Stimulated activated naive CD4-positive, alpha-beta T cell treated with Interleukin-2 at 50 U/mL for 16 hours (primary cell): Measurements from ENCODE around the gene BAIAP2L2.
"Not testable (repeated sequence)": the region's sequence is repeated elsewhere in the genome, so short reads cannot be mapped to it uniquely, and the experiment has no call there.

Experiments
- DNase-seq: peaks from one replicate; lab custom pipeline; 2025; lab: John Stamatoyannopoulos, UW

The BAIAP2L2 gene

GRCh38 chr22:38110008-38110862 lies at the start of gene BAIAP2L2:
TSS of gene BAIAP2L2 (minus strand) at chr22:38110684. CDS start at chr22:38110525, 159 bp downstream.
- no peak for DNase-seq

GRCh38 chr22:38155703-38156102 lies 45.2 kb upstream of the BAIAP2L2 start:
- DNase-seq, result no peak

- DNase-seq, result not testable (repeated sequence)
These were observed 44.1 kb upstream of the BAIAP2L2 start for GRCh38 chr22:38154563-38154915.

- no peak for DNase-seq
These were observed 43.5 kb upstream of the BAIAP2L2 start for GRCh38 chr22:38153821-38154562.

GRCh38 chr22:38151126-38151500 lies 40.6 kb upstream of the BAIAP2L2 start:
- no peak for DNase-seq

- no peak for DNase-seq
These were observed 37.8 kb upstream of the BAIAP2L2 start for GRCh38 chr22:38148245-38148644.

- DNase-seq, result not testable (repeated sequence)
These were observed 35.7 kb upstream of the BAIAP2L2 start for GRCh38 chr22:38146166-38146565.

GRCh38 chr22:38144025-38144405 lies 33.5 kb upstream of the BAIAP2L2 start:
- no peak for DNase-seq

- no peak for DNase-seq
These were observed 32.1 kb upstream of the BAIAP2L2 start for GRCh38 chr22:38142606-38143005.

- no peak for DNase-seq
These were observed 30.9 kb upstream of the BAIAP2L2 start for GRCh38 chr22:38141217-38141973.

GRCh38 chr22:38139901-38140300 lies 29.4 kb upstream of the BAIAP2L2 start:
- DNase-seq, result no peak

GRCh38 chr22:38138961-38139360 lies 28.5 kb upstream of the BAIAP2L2 start:
- no peak for DNase-seq

- DNase-seq, result no peak
These were observed 27.6 kb upstream of the BAIAP2L2 start for GRCh38 chr22:38137876-38138687.

- DNase-seq, result no peak
These were observed 26.1 kb upstream of the BAIAP2L2 start for GRCh38 chr22:38136607-38137006.

- no peak for DNase-seq
These were observed 24.7 kb upstream of the BAIAP2L2 start for GRCh38 chr22:38135133-38135706.

GRCh38 chr22:38133331-38133730 lies 22.8 kb upstream of the BAIAP2L2 start:
- no peak for DNase-seq

- DNase-seq, result no peak
These were observed 22.3 kb upstream of the BAIAP2L2 start for GRCh38 chr22:38132794-38133193.

GRCh38 chr22:38132136-38132535 lies 21.7 kb upstream of the BAIAP2L2 start:
- DNase-seq, result no peak

GRCh38 chr22:38131399-38131798 lies 20.9 kb upstream of the BAIAP2L2 start:
- no peak for DNase-seq

- DNase-seq, result no peak
These were observed 19.4 kb upstream of the BAIAP2L2 start for GRCh38 chr22:38129856-38130255.

- DNase-seq, result no peak
These were observed 18.5 kb upstream of the BAIAP2L2 start for GRCh38 chr22:38129021-38129420.
